Measurements from ENCODE around the gene ZNFX1. TPM values are rescaled to one million over a fixed set of nuclear protein-coding genes. Genes with fewer than 3 reads are reported as not detected.

Gene ZNFX1
- total RNA-seq: 64.6 TPM
- polyA plus RNA-seq: 10 to 100 TPM; 35.4 to 55.1 (median 50.2) TPM

DNA sequence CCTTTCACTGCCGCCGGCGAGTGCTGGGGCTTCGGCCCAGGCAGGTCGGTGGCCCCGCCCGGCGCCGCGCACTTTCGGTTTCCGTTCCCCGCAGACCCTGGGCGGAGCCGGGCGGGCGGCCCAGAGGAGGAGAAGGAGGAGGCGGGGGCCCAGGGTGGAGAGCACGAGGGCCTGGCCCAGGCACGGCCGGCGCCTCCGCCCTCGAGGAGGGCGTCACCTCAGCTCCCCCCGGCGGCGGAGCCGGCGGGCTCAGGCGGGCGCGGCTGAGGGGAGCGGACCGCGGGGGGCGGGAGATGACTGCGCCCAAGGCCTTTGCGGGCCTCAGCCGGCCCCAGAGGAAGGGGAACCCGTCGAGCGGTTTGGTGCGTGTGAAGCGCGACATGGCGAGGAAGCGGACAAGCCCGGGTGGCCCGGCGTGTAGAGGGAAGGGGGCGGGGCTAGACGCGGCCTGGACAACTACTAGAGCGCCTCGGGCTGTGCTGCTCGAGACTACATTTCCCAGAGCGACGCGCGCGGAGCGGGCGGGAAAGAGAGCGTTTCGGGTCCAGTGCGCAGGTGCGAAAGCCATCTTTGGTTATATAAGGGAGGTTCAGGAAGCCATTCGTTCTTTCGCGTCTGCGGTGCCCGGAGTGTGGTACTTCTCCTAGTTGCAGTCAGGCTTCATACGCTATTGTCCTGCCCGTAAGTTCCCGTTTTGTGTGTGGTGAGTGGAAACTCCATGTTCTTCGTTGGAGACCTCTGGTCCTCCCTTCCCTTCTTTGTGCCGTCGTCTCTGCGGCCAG is at the start of gene ZNFX1:
Gene ZNFX1 (minus strand): TSS at position 22 of the 782 bp plus-strand sequence. CDS start 2,218 bp downstream, outside the sequence.
- peaks cover 32 to 37% of the 10 kb centered on the region in 2 experiments for H3K9me3 ChIP-seq (ENCODE audit: control insufficient read depth in 2 of 2, low read length in 2 of 2)
- H3K9me3 Mint-ChIP-seq: peaks cover 0 to 37% (median 21%) of the 10 kb centered on the region in 7 donors
- H3K27ac Mint-ChIP-seq: peak within 1 kb of the TSS; percentile 96 to 98 (median 97)
- H3K27ac ChIP-seq (ENCODE audit: insufficient read depth, low read length, poor library complexity, severe bottlenecking): peak within 1 kb of the TSS; percentile 95
- peaks cover 48% of the 10 kb centered on the region for H3K36me3 Mint-ChIP-seq
- peak within 1 kb of the TSS; percentile 89 to 98 (median 98) for H3K4me3 Mint-ChIP-seq
- H3K27me3 ChIP-seq (ENCODE audit: control insufficient read depth, insufficient read depth, low read length): no peaks in the 10 kb centered on the region
- peaks cover 14% of the 10 kb centered on the region for H3K27me3 Mint-ChIP-seq
- peak within 1 kb of the TSS; percentile 93 for H3K4me3 ChIP-seq (ENCODE audit: low read depth, low read length)
- H3K4me1 ChIP-seq (ENCODE audit: control insufficient read depth, insufficient read depth, low read length, poor library complexity, severe bottlenecking): peaks cover 49% of the 10 kb centered on the region
- peak; percentile 98 to 99 (median 99) for DNase-seq
- H3K36me3 ChIP-seq (ENCODE audit: control insufficient read depth, insufficient read depth, low read length): peaks cover 56% of the 10 kb centered on the region
- ATAC-seq (ENCODE audit: low read depth in 2 of 2): peak; percentile 88 to 90
- peaks cover 26 to 79% (median 54%) of the 10 kb centered on the region in 4 donors for H3K4me1 Mint-ChIP-seq

- Histone ChIP-seq H3K27ac (ENCODE audit: insufficient read depth, low read length, poor library complexity, severe bottlenecking) (no peak overlapping the region), H3K36me3 (ENCODE audit: control insufficient read depth, insufficient read depth, low read length) (no peaks in the 10 kb centered on the region), H3K9me3 (ENCODE audit: control insufficient read depth in 2 of 2, low read length in 2 of 2) (no peaks in the 10 kb centered on the region), H3K4me3 (ENCODE audit: low read depth, low read length) (no peak overlapping the region), H3K4me1 (ENCODE audit: control insufficient read depth, insufficient read depth, low read length, poor library complexity, severe bottlenecking) (peaks cover 9% of the 10 kb centered on the region), H3K27me3 (ENCODE audit: control insufficient read depth, insufficient read depth, low read length) (peaks cover 8% of the 10 kb centered on the region)
- Mint-ChIP-seq H3K9me3 (peaks cover 0 to 2% (median 0%) of the 10 kb centered on the region in 7 donors), H3K27me3 (peaks cover 54% of the 10 kb centered on the region), H3K27ac (peak overlapping the region in 2 of 3 donors; percentile 35 to 55), H3K36me3 (no peaks in the 10 kb centered on the region), H3K4me3 (no peak overlapping the region), H3K4me1 (peaks cover 4 to 24% (median 16%) of the 10 kb centered on the region in 4 donors)
- ATAC-seq (ENCODE audit: low read depth in 2 of 2): no peak
- no peak for DNase-seq
Observed at GRCh38 chr20:49326026-49326425, 48.2 kb upstream of the ZNFX1 start.

DNA sequence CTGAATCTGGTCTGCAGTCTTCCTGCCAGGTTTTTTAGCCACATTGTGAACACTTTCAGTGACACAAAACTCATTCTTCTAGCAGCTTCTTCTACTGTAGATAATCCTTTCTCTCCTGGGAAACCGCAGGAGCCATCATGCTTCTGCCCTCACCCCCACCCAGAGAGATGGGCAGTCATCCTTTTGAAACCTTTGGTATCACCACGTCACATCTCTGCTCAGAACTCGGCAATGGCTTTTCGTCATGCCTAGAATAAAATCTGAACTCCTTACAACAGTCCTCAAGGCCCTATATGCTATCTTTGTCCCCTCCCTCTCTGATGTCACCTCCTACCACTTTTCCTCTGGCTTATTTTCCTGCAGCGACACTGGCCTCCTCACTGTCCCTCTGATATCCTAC is 46.4 kb upstream of the ZNFX1 start:
- peaks cover 12% of the 10 kb centered on the region for H3K27me3 ChIP-seq (ENCODE audit: control insufficient read depth, insufficient read depth, low read length)
- Mint-ChIP-seq H3K36me3 (no peaks in the 10 kb centered on the region), H3K4me1 (peaks cover 4 to 25% (median 17%) of the 10 kb centered on the region in 4 donors), H3K27ac (peak overlapping the region in 2 of 3 donors; percentile 47 to 95), H3K4me3 (no peak overlapping the region), H3K27me3 (peaks cover 55% of the 10 kb centered on the region), H3K9me3 (peaks cover 0 to 2% (median 0%) of the 10 kb centered on the region in 7 donors)
- H3K36me3 ChIP-seq (ENCODE audit: control insufficient read depth, insufficient read depth, low read length): no peaks in the 10 kb centered on the region
- no peak for ATAC-seq (ENCODE audit: low read depth in 2 of 2)
- no peak for DNase-seq
- no peaks in the 10 kb centered on the region for H3K9me3 ChIP-seq (ENCODE audit: control insufficient read depth in 2 of 2, low read length in 2 of 2)
- H3K4me1 ChIP-seq (ENCODE audit: control insufficient read depth, insufficient read depth, low read length, poor library complexity, severe bottlenecking): peaks cover 10% of the 10 kb centered on the region
- no peak overlapping the region for H3K27ac ChIP-seq (ENCODE audit: insufficient read depth, low read length, poor library complexity, severe bottlenecking)
- no peak overlapping the region for H3K4me3 ChIP-seq (ENCODE audit: low read depth, low read length)

- H3K4me3 Mint-ChIP-seq: peak overlapping the region in 1 of 4 donors; percentile 31
- peaks cover 16% of the 10 kb centered on the region for H3K4me1 ChIP-seq (ENCODE audit: control insufficient read depth, insufficient read depth, low read length, poor library complexity, severe bottlenecking)
- no peaks in the 10 kb centered on the region for H3K9me3 ChIP-seq (ENCODE audit: control insufficient read depth in 2 of 2, low read length in 2 of 2)
- H3K27me3 Mint-ChIP-seq: peaks cover 57% of the 10 kb centered on the region
- DNase-seq (peak in 2 of 3 donors; percentile 55 to 85), ATAC-seq (ENCODE audit: low read depth in 2 of 2) (peak; percentile 79 to 82)
- no peak overlapping the region for H3K27ac ChIP-seq (ENCODE audit: insufficient read depth, low read length, poor library complexity, severe bottlenecking)
- H3K36me3 Mint-ChIP-seq: peaks cover 3% of the 10 kb centered on the region
- H3K36me3 ChIP-seq (ENCODE audit: control insufficient read depth, insufficient read depth, low read length): no peaks in the 10 kb centered on the region
- H3K4me1 Mint-ChIP-seq: peaks cover 4 to 31% (median 22%) of the 10 kb centered on the region in 4 donors
- H3K9me3 Mint-ChIP-seq: peaks cover 0 to 2% (median 0%) of the 10 kb centered on the region in 7 donors
- peaks cover 11% of the 10 kb centered on the region for H3K27me3 ChIP-seq (ENCODE audit: control insufficient read depth, insufficient read depth, low read length)
- no peak overlapping the region for H3K4me3 ChIP-seq (ENCODE audit: low read depth, low read length)
- H3K27ac Mint-ChIP-seq: peak overlapping the region in 2 of 3 donors; percentile 15 to 20
Observed at GRCh38 chr20:49323622-49324238, 45.9 kb upstream of the ZNFX1 start.

DNA sequence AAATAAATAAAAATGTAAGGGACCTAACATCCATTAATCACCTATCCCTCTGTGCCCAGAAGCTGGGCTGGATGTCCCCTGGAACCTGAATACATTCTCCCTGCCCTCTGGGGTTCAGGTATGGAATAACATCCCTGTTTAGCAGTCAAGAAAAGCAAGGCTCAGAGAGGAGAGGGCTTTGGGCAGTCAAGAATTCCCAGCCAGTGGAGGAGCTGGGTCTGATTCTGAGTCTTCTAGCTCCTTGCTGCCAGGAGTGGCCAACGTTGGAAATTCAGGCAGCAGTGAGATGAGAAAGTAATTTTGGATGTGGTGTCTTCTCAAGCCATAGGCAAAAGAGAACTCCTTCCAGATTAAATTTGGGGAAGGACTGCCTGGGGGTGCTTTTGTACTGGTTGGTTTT is 42.6 kb upstream of the ZNFX1 start:
- no peak overlapping the region for H3K27ac Mint-ChIP-seq
- DNase-seq: no peak
- peaks cover 69% of the 10 kb centered on the region for H3K27me3 Mint-ChIP-seq
- no peak overlapping the region for H3K27ac ChIP-seq (ENCODE audit: insufficient read depth, low read length, poor library complexity, severe bottlenecking)
- H3K4me1 Mint-ChIP-seq: peaks cover 4 to 37% (median 26%) of the 10 kb centered on the region in 4 donors
- H3K4me1 ChIP-seq (ENCODE audit: control insufficient read depth, insufficient read depth, low read length, poor library complexity, severe bottlenecking): peaks cover 23% of the 10 kb centered on the region
- H3K36me3 ChIP-seq (ENCODE audit: control insufficient read depth, insufficient read depth, low read length): no peaks in the 10 kb centered on the region
- ATAC-seq (ENCODE audit: low read depth in 2 of 2): no peak
- H3K36me3 Mint-ChIP-seq: peaks cover 3% of the 10 kb centered on the region
- H3K4me3 Mint-ChIP-seq: peak overlapping the region in 2 of 4 donors; percentile 9 to 44
- peaks cover 24% of the 10 kb centered on the region for H3K27me3 ChIP-seq (ENCODE audit: control insufficient read depth, insufficient read depth, low read length)
- no peaks in the 10 kb centered on the region for H3K9me3 ChIP-seq (ENCODE audit: control insufficient read depth in 2 of 2, low read length in 2 of 2)
- peaks cover 0 to 4% (median 0%) of the 10 kb centered on the region in 7 donors for H3K9me3 Mint-ChIP-seq
- H3K4me3 ChIP-seq (ENCODE audit: low read depth, low read length): no peak overlapping the region

- Histone ChIP-seq H3K4me1 (ENCODE audit: control insufficient read depth, insufficient read depth, low read length, poor library complexity, severe bottlenecking) (peaks cover 23% of the 10 kb centered on the region), H3K36me3 (ENCODE audit: control insufficient read depth, insufficient read depth, low read length) (no peaks in the 10 kb centered on the region), H3K27me3 (ENCODE audit: control insufficient read depth, insufficient read depth, low read length) (peaks cover 24% of the 10 kb centered on the region), H3K27ac (ENCODE audit: insufficient read depth, low read length, poor library complexity, severe bottlenecking) (no peak overlapping the region), H3K9me3 (ENCODE audit: control insufficient read depth in 2 of 2, low read length in 2 of 2) (no peaks in the 10 kb centered on the region), H3K4me3 (ENCODE audit: low read depth, low read length) (no peak overlapping the region)
- Mint-ChIP-seq H3K27me3 (peaks cover 69% of the 10 kb centered on the region), H3K4me3 (peak overlapping the region; percentile 29 to 92 (median 84)), H3K4me1 (peaks cover 4 to 32% (median 24%) of the 10 kb centered on the region in 4 donors), H3K9me3 (peaks cover 0 to 2% (median 0%) of the 10 kb centered on the region in 7 donors), H3K36me3 (peaks cover 3% of the 10 kb centered on the region), H3K27ac (no peak overlapping the region)
- DNase-seq (no peak), ATAC-seq (ENCODE audit: low read depth in 2 of 2) (no peak)
Observed at GRCh38 chr20:49319208-49319809, 41.5 kb upstream of the ZNFX1 start.

GRCh38 chr20:49318430-49319207 is 40.8 kb upstream of the ZNFX1 start:
- ATAC-seq (ENCODE audit: low read depth in 2 of 2) (peak; percentile 18 to 30), DNase-seq (peak in 1 of 3 donors; percentile 47)
- H3K4me1 ChIP-seq (ENCODE audit: control insufficient read depth, insufficient read depth, low read length, poor library complexity, severe bottlenecking): peaks cover 17% of the 10 kb centered on the region
- Mint-ChIP-seq H3K36me3 (peaks cover 3% of the 10 kb centered on the region), H3K4me3 (peak overlapping the region; percentile 29 to 92 (median 84)), H3K27me3 (peaks cover 74% of the 10 kb centered on the region), H3K9me3 (peaks cover 0 to 2% (median 0%) of the 10 kb centered on the region in 7 donors), H3K27ac (no peak overlapping the region), H3K4me1 (peaks cover 0 to 27% (median 19%) of the 10 kb centered on the region in 4 donors)
- H3K9me3 ChIP-seq (ENCODE audit: control insufficient read depth in 2 of 2, low read length in 2 of 2): no peaks in the 10 kb centered on the region
- H3K27me3 ChIP-seq (ENCODE audit: control insufficient read depth, insufficient read depth, low read length): peaks cover 24% of the 10 kb centered on the region
- no peak overlapping the region for H3K27ac ChIP-seq (ENCODE audit: insufficient read depth, low read length, poor library complexity, severe bottlenecking)
- H3K36me3 ChIP-seq (ENCODE audit: control insufficient read depth, insufficient read depth, low read length): no peaks in the 10 kb centered on the region
- peak overlapping the region; percentile 44 for H3K4me3 ChIP-seq (ENCODE audit: low read depth, low read length)
